IPS-15b (cell line): ENCODE data around the gene RHBDD1.

Experiments used
- H3K27me3 ChIP-seq: one replicate; pipeline ENCODE4 v1.6.1; 2013; ENCODE audit warnings: low read length; ENCODE audit not compliant: control insufficient read depth, insufficient read depth
- H3K36me3 ChIP-seq: one replicate; pipeline ENCODE4 v1.6.1; 2013; ENCODE audit warnings: low read length; ENCODE audit not compliant: control insufficient read depth, insufficient read depth
- H3K4me1 ChIP-seq: one replicate; pipeline ENCODE4 v1.6.1; 2013; ENCODE audit warnings: mild to moderate bottlenecking, low read length; ENCODE audit not compliant: control insufficient read depth, insufficient read depth
- H3K4me3 ChIP-seq: one replicate; pipeline ENCODE4 v1.5.1; 2013; ENCODE audit warnings: low read depth, low read length
- H3K9ac ChIP-seq: one replicate; pipeline ENCODE4 v1.6.1; 2013; ENCODE audit warnings: low read depth, mild to moderate bottlenecking, low read length
- H3K9me3 ChIP-seq: one replicate; pipeline ENCODE4 v1.6.1; 2013; ENCODE audit warnings: mild to moderate bottlenecking, low read length; ENCODE audit not compliant: control insufficient read depth, insufficient read depth

RHBDD1 gene

GRCh38 chr2:226835796-226836547 lies at the start of gene RHBDD1:
Gene RHBDD1, plus strand, starts transcription at chr2:226836054. Its CDS starts 28,640 bp downstream, at chr2:226864694.
- no peaks in the 10 kb centered on the region for H3K4me1 ChIP-seq
- no peaks in the 10 kb centered on the region for H3K27me3 ChIP-seq
- no peaks in the 10 kb centered on the region for H3K36me3 ChIP-seq
- H3K4me3 ChIP-seq = peak within 1 kb of the TSS; percentile 68
- H3K9me3 ChIP-seq = no peaks in the 10 kb centered on the region
- peak within 1 kb of the TSS; percentile 77 for H3K9ac ChIP-seq

GRCh38 chr2:226788064-226788463 lies 47.8 kb upstream of the RHBDD1 start:
- no peaks in the 10 kb centered on the region for H3K4me1 ChIP-seq
- no peak overlapping the region for H3K9ac ChIP-seq
- H3K4me3 ChIP-seq = no peak overlapping the region
- H3K36me3 ChIP-seq = no peaks in the 10 kb centered on the region
- H3K27me3 ChIP-seq = no peaks in the 10 kb centered on the region
- no peaks in the 10 kb centered on the region for H3K9me3 ChIP-seq

- H3K9me3 ChIP-seq = no peaks in the 10 kb centered on the region
- H3K9ac ChIP-seq = no peak overlapping the region
- no peak overlapping the region for H3K4me3 ChIP-seq
- H3K4me1 ChIP-seq = no peaks in the 10 kb centered on the region
- H3K27me3 ChIP-seq = no peaks in the 10 kb centered on the region
- no peaks in the 10 kb centered on the region for H3K36me3 ChIP-seq
These were observed 46.9 kb upstream of the RHBDD1 start for GRCh38 chr2:226788881-226789490.

- Histone ChIP-seq H3K4me1 (no peaks in the 10 kb centered on the region), H3K9ac (no peak overlapping the region), H3K27me3 (no peaks in the 10 kb centered on the region), H3K36me3 (no peaks in the 10 kb centered on the region), H3K9me3 (no peaks in the 10 kb centered on the region), H3K4me3 (no peak overlapping the region)
These were observed 45.8 kb upstream of the RHBDD1 start for GRCh38 chr2:226790011-226790410.

- H3K9me3 ChIP-seq = no peaks in the 10 kb centered on the region
- peak overlapping the region; percentile 50 for H3K4me3 ChIP-seq
- H3K27me3 ChIP-seq = no peaks in the 10 kb centered on the region
- no peak overlapping the region for H3K9ac ChIP-seq
- H3K36me3 ChIP-seq = no peaks in the 10 kb centered on the region
- no peaks in the 10 kb centered on the region for H3K4me1 ChIP-seq
These were observed 45.4 kb upstream of the RHBDD1 start for GRCh38 chr2:226790431-226790830.

GRCh38 chr2:226791056-226791486 lies 44.8 kb upstream of the RHBDD1 start:
- no peaks in the 10 kb centered on the region for H3K4me1 ChIP-seq
- no peaks in the 10 kb centered on the region for H3K27me3 ChIP-seq
- peak overlapping the region; percentile 50 for H3K4me3 ChIP-seq
- peak overlapping the region; percentile 57 for H3K9ac ChIP-seq
- H3K36me3 ChIP-seq = peaks cover 4% of the 10 kb centered on the region
- H3K9me3 ChIP-seq = no peaks in the 10 kb centered on the region

GRCh38 chr2:226791487-226792081 lies 44.3 kb upstream of the RHBDD1 start:
- Histone ChIP-seq H3K36me3 (peaks cover 9% of the 10 kb centered on the region), H3K9ac (peak overlapping the region; percentile 57), H3K4me1 (no peaks in the 10 kb centered on the region), H3K9me3 (no peaks in the 10 kb centered on the region), H3K4me3 (peak overlapping the region; percentile 61), H3K27me3 (no peaks in the 10 kb centered on the region)

GRCh38 chr2:226792155-226792881 lies 43.5 kb upstream of the RHBDD1 start:
- H3K36me3 ChIP-seq = peaks cover 14% of the 10 kb centered on the region
- peak overlapping the region; percentile 55 for H3K9ac ChIP-seq
- H3K4me1 ChIP-seq = no peaks in the 10 kb centered on the region

GRCh38 chr2:226793646-226794045 lies 42.2 kb upstream of the RHBDD1 start:
- H3K4me1 ChIP-seq = no peaks in the 10 kb centered on the region
- H3K4me3 ChIP-seq = no peak overlapping the region
- no peaks in the 10 kb centered on the region for H3K27me3 ChIP-seq
- H3K9ac ChIP-seq = no peak overlapping the region
- H3K9me3 ChIP-seq = no peaks in the 10 kb centered on the region
- peaks cover 20% of the 10 kb centered on the region for H3K36me3 ChIP-seq

More at GRCh38 chr2:226792155-226792881, 43.5 kb upstream of the RHBDD1 start:
- H3K4me3 ChIP-seq = peak overlapping the region; percentile 61
- H3K9me3 ChIP-seq = no peaks in the 10 kb centered on the region
- no peaks in the 10 kb centered on the region for H3K27me3 ChIP-seq

GRCh38 chr2:226794196-226794661 lies 41.6 kb upstream of the RHBDD1 start:
- Histone ChIP-seq H3K27me3 (no peaks in the 10 kb centered on the region), H3K4me3 (peak overlapping the region; percentile 11), H3K9ac (no peak overlapping the region), H3K4me1 (no peaks in the 10 kb centered on the region), H3K9me3 (no peaks in the 10 kb centered on the region), H3K36me3 (peaks cover 20% of the 10 kb centered on the region)

- Histone ChIP-seq H3K36me3 (peaks cover 20% of the 10 kb centered on the region), H3K9ac (no peak overlapping the region), H3K9me3 (no peaks in the 10 kb centered on the region), H3K27me3 (no peaks in the 10 kb centered on the region), H3K4me3 (peak overlapping the region; percentile 11), H3K4me1 (no peaks in the 10 kb centered on the region)
These were observed 41.1 kb upstream of the RHBDD1 start for GRCh38 chr2:226794751-226795171.
